PC-9 (cell line): ENCODE results near the gene UNC13C.

Experiments used
- EZH2 ChIP-seq: fragments of 200-600 bp; sonication (generic); IDR thresholded peaks from 2 replicates; pipeline ENCODE4 v1.8.0; 2017; ENCODE audit warnings: antibody characterized with exemption, low read depth
- TF ChIP-seq, protein P1 (sequence below): fragments of 200-600 bp; sonication (generic); conservative IDR thresholded peaks from 2 replicates; pipeline ENCODE4 v1.6.1; 2017; ENCODE audit warnings: mixed run types, antibody characterized with exemption, mild to moderate bottlenecking, moderate library complexity

DNA sequence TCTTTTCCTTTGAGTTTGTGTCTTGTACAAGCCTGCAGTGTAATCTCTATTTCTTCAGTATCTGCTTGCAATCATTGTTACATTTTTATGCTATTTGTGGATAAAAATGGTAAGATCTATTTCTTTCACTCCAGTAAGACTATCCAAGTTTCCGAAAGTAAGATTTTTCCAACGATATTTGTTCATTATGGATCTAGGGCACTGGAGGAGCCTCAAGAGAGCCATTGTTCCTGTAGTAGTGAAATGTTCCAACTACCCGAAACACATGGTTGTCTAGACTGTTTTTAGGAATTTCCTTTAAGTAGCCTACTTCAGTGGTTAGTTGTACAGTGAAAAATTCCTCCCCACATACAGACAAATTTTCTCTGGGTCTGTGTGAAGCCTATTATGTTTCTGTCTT lies 621.1 kb downstream of the UNC13C start:
- TF ChIP-seq, protein P1, sequence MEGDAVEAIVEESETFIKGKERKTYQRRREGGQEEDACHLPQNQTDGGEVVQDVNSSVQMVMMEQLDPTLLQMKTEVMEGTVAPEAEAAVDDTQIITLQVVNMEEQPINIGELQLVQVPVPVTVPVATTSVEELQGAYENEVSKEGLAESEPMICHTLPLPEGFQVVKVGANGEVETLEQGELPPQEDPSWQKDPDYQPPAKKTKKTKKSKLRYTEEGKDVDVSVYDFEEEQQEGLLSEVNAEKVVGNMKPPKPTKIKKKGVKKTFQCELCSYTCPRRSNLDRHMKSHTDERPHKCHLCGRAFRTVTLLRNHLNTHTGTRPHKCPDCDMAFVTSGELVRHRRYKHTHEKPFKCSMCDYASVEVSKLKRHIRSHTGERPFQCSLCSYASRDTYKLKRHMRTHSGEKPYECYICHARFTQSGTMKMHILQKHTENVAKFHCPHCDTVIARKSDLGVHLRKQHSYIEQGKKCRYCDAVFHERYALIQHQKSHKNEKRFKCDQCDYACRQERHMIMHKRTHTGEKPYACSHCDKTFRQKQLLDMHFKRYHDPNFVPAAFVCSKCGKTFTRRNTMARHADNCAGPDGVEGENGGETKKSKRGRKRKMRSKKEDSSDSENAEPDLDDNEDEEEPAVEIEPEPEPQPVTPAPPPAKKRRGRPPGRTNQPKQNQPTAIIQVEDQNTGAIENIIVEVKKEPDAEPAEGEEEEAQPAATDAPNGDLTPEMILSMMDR: no peak
- no peak for TF ChIP-seq EZH2
